Measurements from ENCODE around the gene HIVEP3.

HIVEP3 gene

DNA sequence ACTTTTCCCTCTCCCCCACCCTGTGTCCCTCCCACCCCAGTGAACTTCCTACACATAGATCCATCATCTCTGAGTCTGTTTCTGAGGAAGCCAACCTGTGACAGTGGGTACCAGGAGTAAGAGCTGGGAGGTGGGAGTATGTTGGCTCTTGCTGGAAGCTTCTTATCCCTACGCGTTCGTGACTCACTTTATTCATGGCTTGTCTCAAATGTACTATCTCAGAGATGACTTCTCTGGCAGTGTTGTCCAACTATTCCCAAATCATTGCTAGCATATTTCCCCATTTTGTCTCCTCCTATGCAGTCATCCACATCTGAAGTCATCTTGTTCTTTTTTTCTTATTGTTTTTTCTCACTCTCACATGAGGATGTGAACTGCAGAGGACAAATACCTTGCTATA lies 88.0 kb downstream of the HIVEP3 start:
- H4K20me1 ChIP-seq (ENCODE audit: insufficient read depth, low read length), result no peaks in the 10 kb centered on the region
- no peak overlapping the region for H2AFZ ChIP-seq (ENCODE audit: low read length)
- no peak for TF ChIP-seq EZH2 (IDR thresholded peaks at IDR 0.05; ENCODE audit: borderline replicate concordance, low read length)
- TF ChIP-seq, protein P1, sequence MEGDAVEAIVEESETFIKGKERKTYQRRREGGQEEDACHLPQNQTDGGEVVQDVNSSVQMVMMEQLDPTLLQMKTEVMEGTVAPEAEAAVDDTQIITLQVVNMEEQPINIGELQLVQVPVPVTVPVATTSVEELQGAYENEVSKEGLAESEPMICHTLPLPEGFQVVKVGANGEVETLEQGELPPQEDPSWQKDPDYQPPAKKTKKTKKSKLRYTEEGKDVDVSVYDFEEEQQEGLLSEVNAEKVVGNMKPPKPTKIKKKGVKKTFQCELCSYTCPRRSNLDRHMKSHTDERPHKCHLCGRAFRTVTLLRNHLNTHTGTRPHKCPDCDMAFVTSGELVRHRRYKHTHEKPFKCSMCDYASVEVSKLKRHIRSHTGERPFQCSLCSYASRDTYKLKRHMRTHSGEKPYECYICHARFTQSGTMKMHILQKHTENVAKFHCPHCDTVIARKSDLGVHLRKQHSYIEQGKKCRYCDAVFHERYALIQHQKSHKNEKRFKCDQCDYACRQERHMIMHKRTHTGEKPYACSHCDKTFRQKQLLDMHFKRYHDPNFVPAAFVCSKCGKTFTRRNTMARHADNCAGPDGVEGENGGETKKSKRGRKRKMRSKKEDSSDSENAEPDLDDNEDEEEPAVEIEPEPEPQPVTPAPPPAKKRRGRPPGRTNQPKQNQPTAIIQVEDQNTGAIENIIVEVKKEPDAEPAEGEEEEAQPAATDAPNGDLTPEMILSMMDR (IDR thresholded peaks at IDR 0.05; ENCODE audit: low read length), result no peak
- H3K4me2 ChIP-seq (ENCODE audit: low read length), result no peak overlapping the region
- no peaks in the 10 kb centered on the region for H3K4me1 ChIP-seq (ENCODE audit: insufficient read depth, low read length, severe bottlenecking)
- no peak overlapping the region for H3K9ac ChIP-seq (ENCODE audit: low read length)
- no peaks in the 10 kb centered on the region for H3K79me2 ChIP-seq (ENCODE audit: insufficient read depth, low read length)
- no peaks in the 10 kb centered on the region for H3K36me3 ChIP-seq (ENCODE audit: insufficient read depth, low read length)
- no peaks in the 10 kb centered on the region for H3K27me3 ChIP-seq (ENCODE audit: insufficient read depth, low read length)
- no peak overlapping the region for H3K4me3 ChIP-seq (ENCODE audit: low read depth, low read length, poor library complexity, severe bottlenecking)
- H3K27ac ChIP-seq (ENCODE audit: low read depth, low read length, poor library complexity, severe bottlenecking), result no peak overlapping the region
- H3F3A ChIP-seq (ENCODE audit: insufficient read depth, low read length), result no peaks in the 10 kb centered on the region
- H3K9me2 ChIP-seq (ENCODE audit: low read depth, low read length), result no peaks in the 10 kb centered on the region
- H3K9me3 ChIP-seq (ENCODE audit: low read length), result no peaks in the 10 kb centered on the region

DNA sequence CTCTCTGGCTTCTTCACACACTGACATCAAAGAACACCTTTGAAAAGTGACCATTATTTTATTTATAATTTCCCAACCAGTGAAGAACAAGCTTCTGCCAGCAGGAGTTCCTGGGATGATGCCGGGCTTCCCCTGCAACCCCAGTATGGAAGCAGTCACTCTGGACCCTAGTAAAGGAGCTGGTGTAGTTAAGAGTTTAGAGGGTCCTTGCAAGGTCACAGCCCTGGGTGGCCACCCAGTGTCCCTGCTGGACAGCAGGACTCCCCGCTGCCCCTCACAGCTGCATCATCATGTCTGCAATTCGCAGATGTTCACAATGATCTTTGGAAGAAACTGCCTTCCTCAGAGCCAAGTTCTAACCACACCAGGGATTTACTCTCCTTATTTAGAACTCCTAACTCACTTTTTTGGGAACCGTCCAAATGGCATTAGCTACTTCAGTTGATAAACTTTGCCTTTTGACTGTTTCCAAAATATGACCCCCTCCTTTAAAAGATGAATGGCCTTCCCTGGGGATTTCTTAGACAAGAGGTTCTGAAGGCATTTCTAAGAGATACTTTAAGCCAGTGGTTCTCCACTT lies 90.6 kb downstream of the HIVEP3 start:
- H3K9me3 ChIP-seq (ENCODE audit: low read length), result no peaks in the 10 kb centered on the region
- H4K20me1 ChIP-seq (ENCODE audit: insufficient read depth, low read length), result no peaks in the 10 kb centered on the region
- H2AFZ ChIP-seq (ENCODE audit: low read length), result no peak overlapping the region
- H3F3A ChIP-seq (ENCODE audit: insufficient read depth, low read length), result no peaks in the 10 kb centered on the region
- TF ChIP-seq EZH2 (IDR thresholded peaks at IDR 0.05; ENCODE audit: borderline replicate concordance, low read length), result no peak
- TF ChIP-seq, protein P1 (IDR thresholded peaks at IDR 0.05; ENCODE audit: low read length), result no peak
- H3K9me2 ChIP-seq (ENCODE audit: low read depth, low read length), result no peaks in the 10 kb centered on the region
- no peaks in the 10 kb centered on the region for H3K79me2 ChIP-seq (ENCODE audit: insufficient read depth, low read length)
- H3K4me1 ChIP-seq (ENCODE audit: insufficient read depth, low read length, severe bottlenecking), result no peaks in the 10 kb centered on the region
- H3K27me3 ChIP-seq (ENCODE audit: insufficient read depth, low read length), result no peaks in the 10 kb centered on the region
- no peak overlapping the region for H3K9ac ChIP-seq (ENCODE audit: low read length)
- no peak overlapping the region for H3K4me3 ChIP-seq (ENCODE audit: low read depth, low read length, poor library complexity, severe bottlenecking)
- no peak overlapping the region for H3K4me2 ChIP-seq (ENCODE audit: low read length)
- H3K27ac ChIP-seq (ENCODE audit: low read depth, low read length, poor library complexity, severe bottlenecking), result no peak overlapping the region
- H3K36me3 ChIP-seq (ENCODE audit: insufficient read depth, low read length), result no peaks in the 10 kb centered on the region

DNA sequence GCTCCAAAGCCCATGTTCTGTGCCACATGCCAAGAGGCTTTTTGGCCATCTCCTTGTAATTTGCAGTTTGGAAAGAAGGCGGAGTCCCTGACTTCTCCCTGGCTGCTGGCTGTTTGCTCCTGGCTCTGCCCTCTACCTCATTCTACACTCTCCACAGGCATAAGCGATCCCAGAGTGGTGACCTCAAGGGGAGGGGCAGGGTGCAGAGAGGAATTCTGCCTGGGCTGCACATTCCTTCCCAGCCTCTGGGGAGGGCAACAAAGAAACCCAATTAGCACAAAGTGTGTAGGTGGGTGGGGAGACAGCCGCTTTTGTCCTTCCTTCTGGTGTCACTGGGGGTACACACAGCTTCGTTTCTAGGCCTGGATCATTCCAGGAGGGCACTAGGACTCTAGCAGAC lies 95.3 kb downstream of the HIVEP3 start:
- H3K9me2 ChIP-seq (ENCODE audit: low read depth, low read length), result no peaks in the 10 kb centered on the region
- H3K36me3 ChIP-seq (ENCODE audit: insufficient read depth, low read length), result no peaks in the 10 kb centered on the region
- no peaks in the 10 kb centered on the region for H3K27me3 ChIP-seq (ENCODE audit: insufficient read depth, low read length)
- H3K27ac ChIP-seq (ENCODE audit: low read depth, low read length, poor library complexity, severe bottlenecking), result no peak overlapping the region
- H2AFZ ChIP-seq (ENCODE audit: low read length), result no peak overlapping the region
- TF ChIP-seq, protein P1 (IDR thresholded peaks at IDR 0.05; ENCODE audit: low read length), result no peak
- TF ChIP-seq EZH2 (IDR thresholded peaks at IDR 0.05; ENCODE audit: borderline replicate concordance, low read length), result no peak
- H3K4me2 ChIP-seq (ENCODE audit: low read length), result no peak overlapping the region
- no peaks in the 10 kb centered on the region for H3F3A ChIP-seq (ENCODE audit: insufficient read depth, low read length)
- no peaks in the 10 kb centered on the region for H3K4me1 ChIP-seq (ENCODE audit: insufficient read depth, low read length, severe bottlenecking)
- H3K9ac ChIP-seq (ENCODE audit: low read length), result no peak overlapping the region
- no peaks in the 10 kb centered on the region for H4K20me1 ChIP-seq (ENCODE audit: insufficient read depth, low read length)
- H3K4me3 ChIP-seq (ENCODE audit: low read depth, low read length, poor library complexity, severe bottlenecking), result no peak overlapping the region
- no peaks in the 10 kb centered on the region for H3K9me3 ChIP-seq (ENCODE audit: low read length)
- H3K79me2 ChIP-seq (ENCODE audit: insufficient read depth, low read length), result no peaks in the 10 kb centered on the region

Data from OCI-LY1 (cell line).